GM10266 (cell line): ENCODE measurements around the gene CABP1.
"Not testable (repeated sequence)": the region's sequence is repeated elsewhere in the genome, so short reads cannot be mapped to it uniquely, and the experiment has no call there.

ENCODE experiments used
- DNase-seq: peaks from one replicate; pipeline ENCODE4 v3.0.0; 2012; ENCODE audit errors: extremely low spot score
- TF ChIP-seq, protein P1 (sequence below): IDR thresholded peaks from 2 replicates; pipeline ENCODE4 v1.5.1; 2012; ENCODE audit warnings: mild to moderate bottlenecking, low read depth; ENCODE audit not compliant: control insufficient read depth, insufficient read depth; ENCODE audit errors: missing control alignments

The CABP1 gene

GRCh38 chr12:120599672-120600552 is 40.5 kb upstream of the CABP1 start:
- no peak for DNase-seq
- TF ChIP-seq, protein P1, sequence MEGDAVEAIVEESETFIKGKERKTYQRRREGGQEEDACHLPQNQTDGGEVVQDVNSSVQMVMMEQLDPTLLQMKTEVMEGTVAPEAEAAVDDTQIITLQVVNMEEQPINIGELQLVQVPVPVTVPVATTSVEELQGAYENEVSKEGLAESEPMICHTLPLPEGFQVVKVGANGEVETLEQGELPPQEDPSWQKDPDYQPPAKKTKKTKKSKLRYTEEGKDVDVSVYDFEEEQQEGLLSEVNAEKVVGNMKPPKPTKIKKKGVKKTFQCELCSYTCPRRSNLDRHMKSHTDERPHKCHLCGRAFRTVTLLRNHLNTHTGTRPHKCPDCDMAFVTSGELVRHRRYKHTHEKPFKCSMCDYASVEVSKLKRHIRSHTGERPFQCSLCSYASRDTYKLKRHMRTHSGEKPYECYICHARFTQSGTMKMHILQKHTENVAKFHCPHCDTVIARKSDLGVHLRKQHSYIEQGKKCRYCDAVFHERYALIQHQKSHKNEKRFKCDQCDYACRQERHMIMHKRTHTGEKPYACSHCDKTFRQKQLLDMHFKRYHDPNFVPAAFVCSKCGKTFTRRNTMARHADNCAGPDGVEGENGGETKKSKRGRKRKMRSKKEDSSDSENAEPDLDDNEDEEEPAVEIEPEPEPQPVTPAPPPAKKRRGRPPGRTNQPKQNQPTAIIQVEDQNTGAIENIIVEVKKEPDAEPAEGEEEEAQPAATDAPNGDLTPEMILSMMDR = no peak

DNA sequence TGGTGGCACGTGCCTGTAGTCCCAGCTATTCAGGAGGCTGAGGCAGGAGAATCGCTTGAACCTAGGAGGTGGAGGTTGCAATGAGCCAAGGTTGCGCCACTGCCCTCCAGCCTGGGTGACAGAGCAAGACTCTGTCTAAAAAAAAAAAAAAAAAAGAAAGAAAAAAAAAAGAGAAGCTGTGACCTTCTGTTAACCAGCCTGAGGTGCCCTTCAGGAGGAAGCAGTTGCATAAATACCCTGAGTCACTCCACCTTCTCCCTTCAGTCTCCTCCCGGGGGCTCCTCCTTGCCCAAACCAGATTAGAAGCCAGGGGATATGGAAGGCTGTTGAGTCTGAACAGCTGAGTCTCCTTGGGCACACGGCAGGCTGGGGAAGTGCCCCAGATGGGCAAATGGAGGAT is 38.0 kb upstream of the CABP1 start:
- not testable (repeated sequence) for DNase-seq

- TF ChIP-seq, protein P1 = no peak
- DNase-seq = no peak
Measured at GRCh38 chr12:120610560-120610959, 29.9 kb upstream of the CABP1 start.

DNA sequence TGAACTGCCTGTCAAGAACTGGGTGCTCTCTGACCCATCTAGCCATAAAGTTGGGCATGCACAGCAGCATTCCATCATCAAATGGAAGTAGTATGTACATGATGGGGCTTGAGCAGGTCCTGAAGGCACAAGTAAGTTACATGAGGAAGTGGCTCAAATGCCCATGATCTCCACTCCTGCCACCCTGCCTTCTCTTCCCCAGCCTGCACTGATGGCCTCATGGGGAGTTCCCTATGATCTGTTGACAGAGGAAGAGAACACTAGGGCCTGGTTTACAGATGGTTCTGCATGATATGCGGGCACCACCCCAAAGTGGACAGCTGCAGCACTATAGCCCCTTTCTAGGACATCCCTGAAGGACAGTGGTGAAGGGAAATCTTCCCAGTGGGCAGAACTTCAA is 28.9 kb upstream of the CABP1 start:
- not testable (repeated sequence) for DNase-seq

DNA sequence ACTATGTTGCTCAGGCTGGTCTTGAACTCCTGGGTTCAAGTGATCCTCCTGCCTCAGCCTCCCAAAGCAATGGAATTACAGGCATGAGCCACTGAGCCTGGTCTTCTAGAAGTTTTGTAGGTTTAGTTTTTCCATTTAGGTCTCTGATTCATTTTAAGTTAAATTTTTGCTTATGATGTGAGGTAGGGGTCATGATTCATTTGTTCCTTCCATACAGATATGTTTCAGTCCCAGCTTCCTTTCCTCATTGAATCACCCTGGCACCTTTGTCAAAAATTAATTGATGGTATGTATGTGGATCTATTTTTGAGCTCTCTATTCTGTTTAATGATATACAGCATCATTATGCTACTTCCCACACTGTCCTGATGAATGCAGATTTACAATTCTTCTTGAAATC is 25.6 kb upstream of the CABP1 start:
- TF ChIP-seq, protein P1 = no peak
- no peak for DNase-seq

DNA sequence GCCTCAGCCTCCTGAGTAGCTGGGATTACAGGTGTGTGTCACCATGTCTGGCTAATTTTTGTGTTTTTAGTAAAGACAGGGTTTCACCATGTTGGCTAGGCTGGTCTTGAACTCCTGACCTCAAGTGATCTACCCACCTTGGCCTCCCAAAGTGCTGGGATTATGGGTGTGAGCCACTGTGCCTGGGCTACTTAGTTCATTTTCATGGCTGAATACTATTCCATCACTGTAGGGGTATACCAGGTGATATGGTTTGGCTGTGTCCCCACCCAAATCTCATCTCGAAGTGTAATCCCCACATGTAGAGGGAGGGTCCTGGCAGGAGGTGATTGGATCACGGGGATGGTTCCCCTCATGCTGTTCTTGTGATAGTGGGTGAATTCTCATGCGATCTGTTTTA is 23.2 kb upstream of the CABP1 start:
- DNase-seq = not testable (repeated sequence)

GRCh38 chr12:120617767-120618166 is 22.7 kb upstream of the CABP1 start:
- DNase-seq = not testable (repeated sequence)

DNA sequence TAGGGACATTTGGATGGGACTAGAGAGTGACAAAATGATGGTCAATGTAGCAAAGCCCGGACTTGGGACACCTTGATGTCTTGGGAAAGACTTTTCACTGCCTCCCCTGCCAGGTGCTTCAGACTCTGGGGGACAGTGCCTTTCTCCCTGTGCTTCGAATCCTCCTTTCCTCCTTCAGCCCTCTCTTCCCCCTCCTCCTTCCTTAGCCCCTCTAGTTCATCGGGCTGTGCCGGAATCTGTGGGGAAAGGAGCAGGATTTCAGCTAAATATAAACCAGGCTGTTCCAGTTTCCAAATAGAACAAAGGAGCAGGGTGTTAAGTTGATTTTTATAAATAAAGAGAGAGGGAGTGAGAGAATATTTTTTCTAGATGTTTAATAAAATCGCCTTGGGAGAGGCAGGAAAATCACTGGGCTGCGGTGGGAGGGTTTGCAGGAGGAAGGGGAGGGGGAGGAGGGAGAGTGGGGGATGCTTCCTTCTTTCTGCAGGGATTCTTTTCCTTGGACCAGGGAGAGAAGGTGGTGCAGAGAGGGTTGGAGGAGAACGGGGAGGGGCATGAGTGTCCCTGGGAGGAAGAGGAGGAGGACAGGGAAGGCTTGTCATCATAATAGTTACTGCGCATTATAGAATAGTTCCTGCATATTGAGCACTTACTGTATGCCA is 21.3 kb upstream of the CABP1 start:
- DNase-seq = no peak
- TF ChIP-seq, protein P1 = no peak

GRCh38 chr12:120620624-120621023 is 19.8 kb upstream of the CABP1 start:
- TF ChIP-seq, protein P1 = no peak
- DNase-seq = no peak
